HCT116 (cell line): ENCODE measurements around the gene DBP.

Experiments used
- POLR2AphosphoS5 ChIP-seq: IDR thresholded peaks from 2 replicates; pipeline ENCODE4 v1.6.1; 2011; ENCODE audit warnings: mild to moderate bottlenecking, low read depth, low read length, moderate library complexity
- YY1 ChIP-seq: IDR thresholded peaks from 2 replicates; pipeline ENCODE4 v1.6.1; 2011; ENCODE audit warnings: low read length, low read depth, moderate library complexity, mild to moderate bottlenecking; ENCODE audit not compliant: insufficient replicate concordance; ENCODE audit errors: extremely low read depth

DNA sequence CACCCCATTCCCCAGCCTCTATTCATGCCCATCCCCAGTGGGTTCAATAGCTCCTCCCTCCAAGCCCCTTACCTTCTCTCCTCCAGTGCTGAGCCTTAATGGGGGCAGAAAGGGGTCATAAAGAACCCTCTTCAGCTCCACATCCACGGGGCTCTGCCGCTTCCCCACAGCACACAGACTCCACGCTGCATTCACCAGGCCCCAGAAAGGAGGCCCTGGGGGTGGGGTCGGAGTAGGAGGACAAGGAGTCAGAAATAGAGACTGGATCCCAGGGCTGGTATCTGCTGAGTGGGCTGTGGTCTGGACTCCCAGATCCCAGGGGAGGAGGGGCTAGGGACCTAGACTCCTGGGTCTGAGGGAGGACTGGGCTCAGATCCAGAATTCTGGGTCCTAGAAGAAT lies 7.2 kb upstream of the DBP start:
- no peak for TF ChIP-seq POLR2AphosphoS5
- no peak for TF ChIP-seq YY1
